ENCODE results near the gene KRTAP5-9. TPM values are rescaled to one million over a fixed set of nuclear protein-coding genes. Genes with fewer than 3 reads are reported as not detected.
"Not testable (repeated sequence)": the region's sequence is repeated elsewhere in the genome, so short reads cannot be mapped to it uniquely, and the experiment has no call there.

The KRTAP5-9 gene, protein sequence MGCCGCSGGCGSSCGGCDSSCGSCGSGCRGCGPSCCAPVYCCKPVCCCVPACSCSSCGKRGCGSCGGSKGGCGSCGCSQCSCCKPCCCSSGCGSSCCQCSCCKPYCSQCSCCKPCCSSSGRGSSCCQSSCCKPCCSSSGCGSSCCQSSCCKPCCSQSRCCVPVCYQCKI
- polyA plus RNA-seq (ENCODE audit: insufficient read length), result 1.2 TPM
- long read RNA-seq, donor 1, result 0 reads
- long read RNA-seq, donor 2, result 0 reads
- long read RNA-seq, donor 3, partial matches to known transcripts, result 0 of 1 reads
- long read RNA-seq, donor 3, other reads (novel, unspliced or antisense), result 0 of 1 reads
- long read RNA-seq, donor 4, result 0 reads
- long read RNA-seq, donor 5, result 0 reads
- long read RNA-seq, donor 6, result 0 reads
- long read RNA-seq, donor 7, result 0 reads
- long read RNA-seq, donor 8, result 0 reads

- no peak for DNase-seq
These were observed at the start of gene KRTAP5-9 for GRCh38 chr11:71548120-71548519. Gene KRTAP5-9, plus strand, starts transcription at chr11:71548420. Its CDS starts 238 bp downstream, at chr11:71548658.

GRCh38 chr11:71499125-71499524, 49.1 kb upstream of the KRTAP5-9 start:
- no peak for DNase-seq

- DNase-seq, result no peak
These were observed 48.7 kb upstream of the KRTAP5-9 start for GRCh38 chr11:71499546-71499945.

DNA sequence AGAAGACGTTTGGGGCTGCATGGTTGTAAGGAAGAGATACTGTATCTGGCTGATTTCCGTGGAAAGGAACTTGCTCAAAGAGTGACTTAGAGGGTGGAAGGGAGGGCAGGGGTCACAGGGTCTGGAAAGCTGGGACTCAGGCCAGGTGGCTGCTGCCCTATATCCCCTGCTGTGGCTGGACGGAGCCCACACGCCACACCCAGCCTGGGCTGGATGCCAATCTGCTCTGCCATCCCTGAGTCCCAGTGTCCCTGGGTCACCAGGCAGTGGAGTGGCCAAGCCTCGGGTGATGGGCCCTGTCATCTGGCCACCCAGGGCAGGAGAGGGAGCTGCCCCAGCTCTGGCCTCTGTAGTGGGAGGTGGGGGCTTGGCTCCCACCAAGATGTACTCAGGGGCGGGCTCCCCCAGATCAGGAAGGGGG, 47.6 kb upstream of the KRTAP5-9 start:
- DNase-seq, result no peak

- DNase-seq, result no peak
These were observed 46.9 kb upstream of the KRTAP5-9 start for GRCh38 chr11:71501071-71501985.

- DNase-seq, result no peak
These were observed 46.2 kb upstream of the KRTAP5-9 start for GRCh38 chr11:71502026-71502425.

- DNase-seq, result no peak
These were observed 45.3 kb upstream of the KRTAP5-9 start for GRCh38 chr11:71502871-71503435.

DNA sequence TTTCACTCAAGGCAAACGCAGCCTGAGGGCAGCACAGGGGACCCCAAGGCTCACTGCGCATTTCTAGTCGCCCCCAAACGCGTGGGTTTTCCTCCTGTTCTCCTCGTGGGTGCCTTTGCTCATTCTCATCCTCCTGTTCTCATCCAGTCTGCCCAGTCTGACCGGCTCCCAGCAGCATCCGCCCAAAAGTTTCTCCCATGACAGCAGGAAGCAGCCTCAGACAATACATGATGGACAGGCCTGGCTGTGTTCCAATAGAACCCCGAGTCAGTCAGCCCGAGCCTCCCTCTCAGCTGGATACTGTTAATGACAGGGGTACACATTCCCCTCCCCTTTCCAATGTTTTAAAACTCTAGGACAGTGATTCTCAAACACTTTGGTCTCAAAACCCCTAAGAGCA, 43.7 kb upstream of the KRTAP5-9 start:
- no peak for DNase-seq

DNA sequence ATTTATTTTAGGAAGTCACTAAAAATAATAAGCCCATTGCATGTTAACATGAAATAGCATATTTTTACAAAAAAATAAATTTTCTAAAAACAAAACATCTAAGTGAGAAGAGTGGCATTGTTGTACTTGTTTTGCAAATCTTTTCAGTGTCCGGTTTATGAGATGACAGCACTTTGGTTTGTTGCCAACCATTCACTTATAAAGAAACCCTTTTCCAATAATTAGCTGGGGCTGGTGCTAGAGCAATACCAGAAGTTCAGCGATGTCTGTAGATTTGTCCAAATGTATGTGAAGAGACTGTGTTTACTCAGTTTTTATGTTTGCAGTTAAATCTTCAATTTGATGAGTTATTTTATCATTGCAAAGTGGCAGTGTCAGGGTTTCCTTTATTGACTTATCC, 43.2 kb upstream of the KRTAP5-9 start:
- DNase-seq, result no peak

DNA sequence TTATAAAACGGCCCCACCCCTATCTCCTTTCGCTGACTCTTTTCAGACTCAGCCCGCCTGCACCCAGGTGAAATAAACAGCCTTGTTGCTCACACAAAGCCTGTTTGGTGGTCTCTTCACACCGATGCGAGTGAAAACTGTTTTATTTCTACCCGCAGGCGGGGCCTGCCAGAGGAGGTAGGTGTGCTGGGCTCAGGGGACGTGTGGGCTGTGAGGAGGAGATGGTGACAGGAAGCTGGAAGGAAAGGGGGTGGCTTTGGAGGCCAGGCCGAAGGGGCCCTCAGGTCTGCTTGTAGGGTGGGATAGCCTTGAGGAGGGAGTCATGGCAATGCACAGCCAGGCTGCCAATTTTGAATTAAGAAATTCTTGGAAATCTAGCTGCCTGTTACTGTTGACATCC, 42.4 kb upstream of the KRTAP5-9 start:
- no peak for DNase-seq

GRCh38 chr11:71507102-71507501, 41.1 kb upstream of the KRTAP5-9 start:
- no peak for DNase-seq

DNA sequence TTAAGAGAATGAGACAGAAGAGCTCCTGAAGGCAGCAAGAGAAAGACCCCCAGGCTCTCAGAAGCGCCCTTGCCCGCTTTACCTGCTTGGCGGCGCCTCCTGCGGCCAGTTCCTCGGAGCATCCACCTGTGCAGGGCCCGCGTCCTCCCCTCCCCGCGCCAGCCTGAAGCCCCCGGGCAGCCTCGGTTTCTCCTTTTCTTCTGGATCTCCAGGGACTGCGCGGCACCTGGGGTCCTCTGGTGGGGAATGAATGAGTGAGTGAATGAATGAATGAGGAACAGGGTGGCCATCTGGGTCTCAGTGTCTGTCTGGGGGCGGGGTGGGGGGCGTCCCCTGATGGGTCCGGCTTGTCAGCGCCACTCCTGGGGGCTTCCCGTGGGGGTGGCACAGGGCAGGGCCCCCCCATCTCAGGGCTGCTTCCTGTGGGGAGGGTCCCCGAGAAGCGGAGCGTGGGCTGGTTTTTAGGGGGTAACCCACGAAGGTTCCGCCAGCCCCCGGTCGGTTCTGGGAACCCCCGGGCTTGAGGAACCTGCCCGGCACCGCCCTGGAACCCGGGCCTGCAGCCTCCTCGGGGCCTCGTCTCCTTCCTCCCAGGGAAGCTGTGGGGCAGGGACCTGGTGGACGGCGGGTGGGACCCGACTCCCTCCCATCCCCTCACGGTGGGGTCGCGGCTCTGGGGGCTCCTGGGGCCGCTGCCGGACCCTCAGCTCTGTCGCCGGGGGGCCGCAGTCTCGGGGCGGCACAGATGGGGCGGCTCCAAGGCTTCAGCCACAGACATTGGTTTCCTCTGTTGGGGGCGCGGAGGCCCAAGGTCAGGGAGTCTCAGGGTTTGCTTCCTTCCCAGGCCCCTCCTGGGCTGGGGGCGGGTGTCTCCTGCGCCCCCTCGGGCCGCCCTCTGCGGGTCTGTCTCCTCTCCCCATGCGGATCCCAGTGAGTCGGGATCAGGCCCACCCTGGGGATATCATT, 29.4 kb upstream of the KRTAP5-9 start:
- no peak for DNase-seq

- no peak for DNase-seq
These were observed 28.7 kb upstream of the KRTAP5-9 start for GRCh38 chr11:71519546-71519945.

GRCh38 chr11:71525188-71525937, 22.9 kb upstream of the KRTAP5-9 start:
- DNase-seq, result no peak

DNA sequence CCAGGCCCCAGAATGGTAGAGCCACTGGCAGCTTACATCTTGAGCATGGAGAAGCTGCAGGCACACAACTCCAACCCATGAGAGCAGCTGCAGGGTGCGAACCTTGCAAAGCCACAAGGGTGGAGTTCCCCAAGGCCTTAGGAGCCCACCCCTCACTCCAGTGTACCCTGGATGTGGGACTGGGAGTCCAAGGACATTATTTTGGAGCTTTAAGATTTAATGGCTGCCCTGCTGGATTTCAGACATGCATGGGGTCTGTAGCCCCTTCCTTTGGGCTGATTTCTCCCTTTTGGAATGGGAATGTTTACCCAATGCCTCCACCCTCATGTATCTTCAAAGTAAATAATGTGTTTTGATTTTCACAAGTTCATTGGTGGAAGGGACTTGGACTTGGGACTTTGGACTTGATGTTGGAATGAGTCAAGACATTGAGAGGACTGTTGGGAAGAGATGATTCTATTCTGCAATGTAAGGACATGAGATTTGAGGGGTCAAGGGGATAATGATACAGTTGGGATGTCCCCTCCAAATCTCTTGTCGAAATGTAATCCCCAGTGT, 22.2 kb upstream of the KRTAP5-9 start:
- DNase-seq, result no peak

GRCh38 chr11:71526796-71527575, 21.2 kb upstream of the KRTAP5-9 start, which contains the start of gene KRTAP5-7:
Gene KRTAP5-7, plus strand, starts transcription at chr11:71527267. Its CDS starts 34 bp downstream, at chr11:71527301.
- DNase-seq, result not testable (repeated sequence)

DNA sequence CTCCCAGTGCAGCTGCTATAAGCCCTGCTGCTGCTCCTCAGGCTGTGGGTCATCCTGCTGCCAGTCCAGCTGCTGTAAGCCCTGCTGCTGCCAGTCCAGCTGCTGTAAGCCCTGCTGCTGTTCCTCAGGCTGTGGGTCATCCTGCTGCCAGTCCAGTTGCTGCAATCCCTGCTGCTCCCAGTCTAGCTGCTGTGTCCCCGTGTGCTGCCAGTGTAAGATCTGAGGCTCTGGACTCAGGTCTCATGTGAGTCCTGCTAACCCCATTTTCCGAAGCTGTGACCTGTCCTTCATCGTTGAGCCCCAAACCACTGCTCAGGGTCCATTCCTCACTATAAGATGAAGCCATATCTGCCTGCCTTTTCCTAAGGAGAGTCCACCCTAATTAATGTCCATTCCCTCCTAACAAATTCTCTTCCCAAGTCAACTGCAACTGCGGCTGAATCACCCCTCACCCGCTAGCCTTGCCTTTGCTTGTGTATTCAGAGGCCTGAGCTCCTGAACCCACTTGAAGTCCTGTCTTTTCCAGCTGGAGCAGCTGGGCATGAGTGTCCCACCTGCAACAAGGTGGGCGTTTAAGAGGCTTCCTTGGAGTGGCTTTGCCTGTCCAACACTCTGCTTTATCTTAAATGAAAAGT, 20.5 kb upstream of the KRTAP5-9 start:
- DNase-seq, result no peak

DNA sequence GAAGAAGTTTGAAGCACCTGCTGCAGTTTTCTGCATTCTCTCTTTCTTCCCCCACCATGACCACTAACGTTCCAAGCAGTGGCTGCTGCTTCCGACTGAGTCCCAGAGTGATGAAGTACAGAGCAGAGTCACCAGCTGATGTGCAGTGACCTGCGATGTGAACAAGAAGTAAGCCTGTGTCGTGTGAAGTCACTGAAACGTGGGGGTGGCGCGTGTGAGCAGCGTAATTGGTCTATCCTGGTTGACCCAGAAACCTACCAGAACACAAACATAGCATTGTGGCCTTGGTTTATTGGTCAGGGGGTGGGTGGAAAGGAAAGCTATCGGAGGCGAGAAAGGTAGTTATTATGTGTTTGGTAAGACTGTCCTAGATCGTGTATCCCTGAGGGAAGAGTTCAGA, 17.6 kb upstream of the KRTAP5-9 start:
- peak; percentile 17 for DNase-seq

Measured in left kidney (tissue), 8 donors.